ENCODE results near the gene ARF1.

GRCh38 chr1:228120351-228120750 is 37.8 kb downstream of the ARF1 start:
- TF ChIP-seq, protein P1, sequence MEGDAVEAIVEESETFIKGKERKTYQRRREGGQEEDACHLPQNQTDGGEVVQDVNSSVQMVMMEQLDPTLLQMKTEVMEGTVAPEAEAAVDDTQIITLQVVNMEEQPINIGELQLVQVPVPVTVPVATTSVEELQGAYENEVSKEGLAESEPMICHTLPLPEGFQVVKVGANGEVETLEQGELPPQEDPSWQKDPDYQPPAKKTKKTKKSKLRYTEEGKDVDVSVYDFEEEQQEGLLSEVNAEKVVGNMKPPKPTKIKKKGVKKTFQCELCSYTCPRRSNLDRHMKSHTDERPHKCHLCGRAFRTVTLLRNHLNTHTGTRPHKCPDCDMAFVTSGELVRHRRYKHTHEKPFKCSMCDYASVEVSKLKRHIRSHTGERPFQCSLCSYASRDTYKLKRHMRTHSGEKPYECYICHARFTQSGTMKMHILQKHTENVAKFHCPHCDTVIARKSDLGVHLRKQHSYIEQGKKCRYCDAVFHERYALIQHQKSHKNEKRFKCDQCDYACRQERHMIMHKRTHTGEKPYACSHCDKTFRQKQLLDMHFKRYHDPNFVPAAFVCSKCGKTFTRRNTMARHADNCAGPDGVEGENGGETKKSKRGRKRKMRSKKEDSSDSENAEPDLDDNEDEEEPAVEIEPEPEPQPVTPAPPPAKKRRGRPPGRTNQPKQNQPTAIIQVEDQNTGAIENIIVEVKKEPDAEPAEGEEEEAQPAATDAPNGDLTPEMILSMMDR (conservative IDR thresholded peaks at IDR 0.05; ENCODE audit: low read length), result no peak
- no peak for TF ChIP-seq EZH2phosphoT487 (IDR thresholded peaks at IDR 0.05; ENCODE audit: borderline replicate concordance, low read depth, low read length)

Measured in OCI-LY7 (cell line).